NT2/D1 (cell line): Measurements from ENCODE around the gene BABAM2.

Experiments used
- SUZ12 ChIP-seq: IDR thresholded peaks from 2 replicates; pipeline ENCODE4 v1.6.1; 2011; ENCODE audit not compliant: insufficient read length, insufficient read depth; ENCODE audit errors: extremely low read depth
- YY1 ChIP-seq: IDR thresholded peaks from 2 replicates; pipeline ENCODE4 v1.6.1; 2011; ENCODE audit not compliant: insufficient read length, insufficient read depth
- ZNF274 ChIP-seq: IDR thresholded peaks from 2 replicates; pipeline ENCODE4 v1.6.1; 2011; ENCODE audit warnings: mild to moderate bottlenecking, low read depth, low read length

DNA sequence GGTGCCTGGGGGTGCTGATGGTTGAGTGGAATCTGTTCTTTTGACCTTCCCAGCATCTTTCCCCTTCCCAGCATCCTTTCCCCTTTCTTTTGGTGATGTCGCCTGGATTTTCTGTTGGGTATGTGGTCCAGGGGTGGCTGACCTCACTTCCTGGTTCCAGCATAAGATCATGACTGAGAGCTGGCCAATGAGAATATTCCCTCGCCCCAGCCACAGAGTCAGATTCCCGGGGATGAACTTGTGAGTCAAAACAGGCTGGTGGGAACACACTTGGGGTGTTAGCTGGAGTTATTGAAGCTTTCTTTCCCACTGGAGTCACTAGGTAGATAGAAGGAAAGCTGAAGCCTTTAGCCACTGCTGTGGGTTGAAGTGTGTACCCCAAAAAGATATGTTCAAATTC lies 474.1 kb downstream of the BABAM2 start:
- no peak for TF ChIP-seq YY1
- no peak for TF ChIP-seq ZNF274
- TF ChIP-seq SUZ12 = no peak
